Stimulated activated CD8-positive, alpha-beta memory T cell treated with anti-CD3 and anti-CD28 coated beads, Interleukin-7, amount 100 ng/mL, for 1 hour (primary cell): ENCODE data around the gene TREML2.
"Not testable (repeated sequence)": the region's sequence is repeated elsewhere in the genome, so short reads cannot be mapped to it uniquely, and the experiment has no call there.

Experiments used
- DNase-seq, 2 donors: peaks; one replicate each; pipeline ENCODE4 v3.0.0-alpha.2; 2020; ENCODE audit warnings: low read depth in 2 of 2

Gene TREML2

DNA sequence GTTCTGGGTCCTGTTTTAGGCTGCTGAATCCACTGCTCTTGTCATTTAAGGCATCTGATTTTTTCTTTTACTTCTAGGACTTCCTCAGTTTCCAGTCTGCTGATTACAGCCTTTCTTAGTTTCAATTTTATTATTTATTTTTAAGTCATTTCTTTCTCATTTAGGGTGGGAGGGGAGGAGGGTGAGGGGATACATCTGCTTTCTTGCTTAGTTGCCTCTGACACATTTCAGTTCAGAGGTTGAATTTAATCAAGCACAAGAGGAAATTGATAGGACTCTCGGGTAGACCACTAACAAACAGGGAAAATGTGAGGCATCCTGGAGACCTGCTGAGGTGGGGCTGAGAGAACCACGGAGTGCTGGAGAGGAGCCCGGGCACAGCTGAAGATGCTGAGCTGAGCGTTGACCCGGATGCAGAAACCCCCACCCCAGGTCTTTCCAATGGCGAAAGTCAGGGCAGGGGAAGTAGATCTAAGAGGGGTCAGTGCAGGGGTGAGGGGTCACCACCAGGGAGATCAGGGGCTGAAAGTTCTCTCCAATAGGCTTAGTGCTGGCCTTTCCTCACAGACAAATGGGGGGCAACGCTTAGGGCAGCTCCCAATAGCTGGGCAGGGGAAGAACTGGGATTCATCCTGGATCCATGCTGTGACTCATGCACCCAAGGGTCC is 7.6 kb upstream of the TREML2 start:
- DNase-seq: no peak

DNA sequence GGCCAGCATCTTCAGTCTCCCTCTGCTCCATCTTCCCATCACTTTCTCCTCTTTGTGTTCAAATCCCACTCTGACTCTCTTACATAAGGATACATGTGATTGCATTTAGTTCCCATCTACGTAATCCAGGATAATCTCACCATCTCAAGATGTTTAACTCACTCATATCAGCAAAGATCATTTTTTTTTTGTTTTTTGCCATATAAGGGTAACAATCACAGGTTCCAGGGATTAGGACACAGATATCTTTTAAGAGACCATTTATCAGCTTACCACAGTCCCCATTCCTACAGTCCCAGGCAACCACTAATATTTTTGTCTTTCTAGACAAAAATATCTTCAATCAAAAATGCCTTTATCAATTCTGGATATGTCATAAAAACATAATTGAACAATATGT is 3.2 kb upstream of the TREML2 start:
- DNase-seq: no peak

DNA sequence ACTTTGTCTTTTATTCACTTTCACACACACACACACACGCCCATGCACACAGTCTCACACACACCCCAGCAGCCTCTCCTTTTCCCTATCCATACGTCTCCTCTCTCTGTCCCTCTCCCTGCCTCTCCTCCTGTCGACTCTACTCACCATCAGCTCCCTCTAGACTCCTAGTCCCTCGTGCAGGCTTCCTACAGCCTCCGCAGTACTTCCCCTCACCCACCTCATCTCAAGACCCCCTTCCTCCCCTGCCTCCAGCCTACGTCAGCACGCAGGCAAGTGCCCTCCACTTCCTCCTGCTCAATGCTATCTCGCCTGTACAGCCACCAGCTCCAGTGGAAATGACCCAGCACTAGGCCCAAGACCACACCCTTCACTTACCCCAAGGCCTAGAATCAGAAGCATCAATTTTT is 820 bp upstream of the TREML2 start:
- DNase-seq: no peak

DNA sequence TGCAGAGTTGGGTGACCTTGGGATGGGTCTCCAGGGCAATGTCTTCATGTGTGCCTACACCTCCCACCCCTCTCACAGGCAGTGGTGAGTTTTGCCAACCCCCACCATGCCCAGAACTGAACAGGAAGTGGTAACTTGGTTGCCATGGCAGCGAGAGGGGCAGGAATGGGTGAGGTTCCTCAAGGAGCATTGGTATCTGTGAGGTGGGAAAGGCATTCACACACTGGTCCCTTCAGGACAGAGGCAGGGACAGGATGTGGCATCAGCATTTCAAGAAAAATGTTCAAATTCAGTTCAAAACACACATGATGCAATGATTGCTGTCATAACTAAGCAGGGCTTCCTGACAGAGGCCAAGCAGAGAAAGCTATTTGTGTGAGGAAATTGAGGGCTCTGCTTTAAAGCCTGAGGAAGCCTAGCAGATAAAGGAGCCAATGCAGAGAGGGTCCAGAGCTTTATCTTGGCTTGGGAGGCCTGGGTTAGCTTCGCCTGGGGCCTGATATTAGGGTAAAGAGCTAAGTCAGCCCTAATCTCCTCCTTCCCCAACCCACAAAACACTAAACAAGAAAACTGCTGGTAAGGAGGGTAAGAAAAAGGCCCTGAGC is 551 bp downstream of the TREML2 start:
- DNase-seq: peak in 1 of 2 donors; percentile 42

DNA sequence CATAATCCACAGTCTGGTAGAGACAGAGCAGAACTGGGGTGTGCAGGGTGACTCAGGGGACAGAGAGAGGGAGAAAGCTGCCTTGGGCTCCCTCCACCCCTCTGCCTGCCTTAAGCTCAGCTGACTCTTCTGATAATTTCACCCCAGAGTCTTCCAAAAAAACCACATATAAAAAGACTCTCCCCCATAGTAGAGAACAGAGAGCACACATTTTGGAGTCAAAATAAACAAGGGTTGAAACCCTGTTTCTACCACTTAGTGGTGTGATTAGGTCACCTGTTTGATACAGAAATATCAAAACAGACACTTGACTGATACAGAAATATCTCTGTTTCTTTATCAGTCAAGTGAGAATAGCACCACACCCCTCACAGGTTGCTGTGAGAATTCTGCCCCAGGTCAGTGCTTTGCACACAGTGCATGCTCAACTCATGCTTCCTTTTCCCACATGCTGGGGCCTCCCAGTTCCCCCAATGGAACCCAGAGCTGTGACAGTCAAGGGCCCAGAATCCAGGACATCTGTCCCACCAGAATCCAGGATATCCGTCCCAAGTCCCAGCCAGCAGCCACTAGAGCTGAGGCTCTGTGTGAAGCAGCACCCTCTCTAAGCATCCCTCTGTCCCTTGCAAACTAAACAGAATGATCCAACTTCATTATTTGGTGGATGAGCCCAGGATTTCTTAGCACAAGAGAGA is 1.2 kb downstream of the TREML2 start:
- DNase-seq: no peak

DNA sequence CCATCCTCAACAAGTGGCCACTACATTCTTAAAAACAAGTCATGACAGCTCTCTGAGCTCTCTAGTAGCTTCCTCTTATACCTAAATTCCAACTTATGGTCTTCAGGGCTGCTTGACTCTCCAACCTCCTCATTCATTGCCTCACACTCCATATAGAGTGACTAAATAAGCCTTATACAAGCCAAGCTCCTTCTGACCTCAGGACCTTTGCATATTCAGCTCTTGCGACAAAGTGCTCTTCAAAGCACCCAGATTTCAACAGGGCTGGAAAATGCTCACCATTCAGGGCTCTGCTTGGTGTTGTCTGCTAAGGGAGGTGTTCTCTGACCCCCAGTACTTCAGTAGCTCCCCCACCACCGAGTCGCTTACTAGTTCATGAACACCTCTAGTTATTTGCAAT is 3.7 kb downstream of the TREML2 start:
- no peak for DNase-seq

DNA sequence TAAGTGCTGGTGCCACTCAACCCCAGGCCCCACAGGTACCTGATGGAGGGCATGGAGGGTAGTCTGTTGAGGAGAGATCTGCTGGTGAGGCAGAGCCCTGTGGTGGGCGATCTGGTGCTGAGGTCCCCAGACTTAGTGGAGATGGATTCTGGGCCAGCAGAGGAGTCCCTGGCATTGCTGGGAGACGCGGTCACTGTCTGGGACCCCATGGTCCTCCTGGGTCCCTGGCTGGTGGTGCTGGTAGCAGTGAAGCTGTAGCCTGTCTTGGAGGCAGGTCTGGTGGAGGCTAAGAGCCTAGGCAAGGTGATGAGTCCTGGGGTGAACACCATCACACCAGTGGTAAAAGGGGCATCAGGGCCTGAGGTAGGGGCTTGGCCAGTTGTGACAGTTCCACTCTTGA is 6.6 kb downstream of the TREML2 start:
- no peak for DNase-seq

DNA sequence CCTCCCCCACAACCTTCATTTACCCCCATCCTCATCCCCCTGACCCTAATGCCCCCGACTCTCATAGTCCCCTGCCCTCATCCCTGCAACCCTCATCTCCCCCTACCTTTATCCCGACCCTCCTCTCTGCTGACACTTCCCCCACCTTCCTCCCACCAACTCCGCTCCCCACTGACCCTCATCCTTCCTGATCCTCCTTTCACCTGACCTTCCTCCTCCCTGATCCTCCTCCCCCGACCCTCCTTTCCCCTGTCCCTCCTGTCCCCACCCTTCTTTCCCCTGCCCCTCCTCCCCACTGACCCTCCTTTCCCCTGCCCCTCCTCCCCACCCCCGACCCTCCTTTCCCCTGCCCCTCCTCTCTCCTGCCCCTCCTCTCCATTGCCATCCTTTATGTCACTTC is 7.1 kb downstream of the TREML2 start:
- DNase-seq: no peak

DNA sequence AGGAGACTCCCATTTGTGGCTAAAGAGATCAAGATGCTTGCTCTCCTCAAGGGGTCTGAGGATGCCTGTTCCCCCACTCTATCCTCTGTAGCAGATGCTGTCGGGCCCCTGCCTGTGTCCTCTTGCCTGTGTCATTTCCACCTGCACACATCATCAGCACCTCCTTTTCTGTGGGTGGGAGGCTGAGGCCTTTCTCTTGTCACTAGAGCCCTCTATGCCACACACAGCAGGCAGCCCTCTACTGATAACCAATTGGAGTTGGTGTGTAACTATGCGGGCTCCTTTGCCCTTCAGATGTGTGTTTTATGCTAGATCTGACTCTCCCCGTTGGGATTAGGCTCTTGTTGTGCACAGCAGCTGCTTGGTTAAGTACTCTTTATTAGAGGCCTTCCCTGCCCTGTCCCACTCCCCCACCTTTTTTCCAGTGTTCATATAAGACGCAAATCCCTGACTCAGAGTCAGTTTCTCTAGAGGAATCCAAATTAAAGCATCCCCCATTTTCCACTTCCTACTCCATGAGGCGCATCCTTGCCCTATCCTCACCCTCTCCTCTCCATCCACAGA is 7.7 kb downstream of the TREML2 start:
- DNase-seq: no peak

DNA sequence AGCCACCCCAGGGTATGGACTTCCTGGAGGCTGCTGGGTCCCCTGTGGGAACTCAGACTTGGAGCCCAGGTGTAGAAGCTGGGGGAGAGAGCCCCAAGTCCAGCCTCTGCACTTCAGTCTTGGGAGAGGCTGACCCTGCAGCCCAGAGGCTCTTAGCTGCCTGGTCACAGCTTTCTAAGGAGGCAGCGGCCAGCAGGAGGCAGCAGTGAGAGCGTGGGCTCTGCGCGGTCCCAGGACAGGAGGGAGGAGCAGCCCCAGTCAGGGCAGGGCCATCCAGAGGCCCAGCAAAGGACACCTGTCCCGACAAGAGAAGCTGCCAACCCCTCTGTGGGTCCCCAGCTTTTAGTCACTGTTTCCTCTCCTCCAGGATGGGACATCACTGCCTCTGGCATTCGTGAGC is 9.4 kb downstream of the TREML2 start:
- DNase-seq: no peak

DNA sequence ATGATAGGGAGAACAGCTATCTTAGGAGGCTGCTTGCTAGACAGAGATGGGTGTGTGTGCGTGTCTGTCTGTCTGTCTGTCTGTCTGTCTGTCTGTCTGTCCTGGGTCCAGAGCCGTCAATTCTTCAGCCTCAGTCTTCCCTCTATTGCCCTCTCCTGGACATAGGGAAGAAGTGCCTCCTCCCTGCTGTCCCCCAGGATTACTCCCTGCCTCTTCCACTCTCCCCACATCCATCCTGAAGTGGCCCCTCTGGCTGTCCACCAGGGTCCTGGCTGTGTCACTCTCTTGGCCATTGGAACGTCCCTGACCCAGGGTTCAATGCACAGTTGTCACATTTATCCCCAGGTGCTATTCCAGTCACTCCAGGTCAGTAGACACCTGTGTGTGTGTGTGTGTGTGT is 10.2 kb downstream of the TREML2 start:
- DNase-seq: no peak

DNA sequence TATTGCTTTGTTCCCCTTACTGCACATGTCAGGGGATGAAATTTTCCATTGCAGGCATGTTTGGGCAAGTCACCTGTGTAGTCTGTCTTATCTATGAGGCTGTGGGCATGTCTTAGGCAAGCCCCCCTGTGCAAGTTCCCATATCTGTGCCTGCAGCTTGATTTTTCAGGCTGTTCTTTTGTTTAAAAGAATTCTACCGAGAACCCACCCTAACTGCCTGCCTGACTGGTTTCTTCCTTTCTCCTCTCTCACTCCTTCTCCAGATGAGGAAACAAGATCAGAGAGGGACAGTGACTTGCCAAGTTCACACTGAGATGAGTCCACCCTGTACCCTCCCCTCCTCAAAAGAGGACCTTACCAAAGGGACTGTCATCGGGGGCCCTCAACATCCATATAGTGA is 11.0 kb downstream of the TREML2 start:
- no peak for DNase-seq

DNA sequence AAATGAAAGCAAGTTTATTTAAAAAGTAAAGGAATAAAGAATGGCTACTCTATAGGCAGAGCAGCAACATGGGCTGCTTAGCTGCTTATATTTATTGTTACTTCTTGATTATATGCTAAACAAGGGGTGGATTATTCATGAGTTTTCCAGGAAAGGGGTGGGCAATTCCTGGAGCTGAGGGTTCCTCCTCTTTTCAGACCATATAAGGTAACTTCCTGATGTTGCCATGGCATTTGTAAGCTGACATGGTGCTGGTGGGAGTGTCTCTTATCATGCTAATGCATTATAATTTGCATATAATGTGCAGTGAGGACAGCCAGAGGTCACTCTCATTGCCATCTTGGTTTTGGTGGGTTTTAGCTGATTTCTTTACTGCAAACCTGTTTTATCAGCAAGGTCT is 11.9 kb downstream of the TREML2 start:
- DNase-seq: not testable (repeated sequence)

DNA sequence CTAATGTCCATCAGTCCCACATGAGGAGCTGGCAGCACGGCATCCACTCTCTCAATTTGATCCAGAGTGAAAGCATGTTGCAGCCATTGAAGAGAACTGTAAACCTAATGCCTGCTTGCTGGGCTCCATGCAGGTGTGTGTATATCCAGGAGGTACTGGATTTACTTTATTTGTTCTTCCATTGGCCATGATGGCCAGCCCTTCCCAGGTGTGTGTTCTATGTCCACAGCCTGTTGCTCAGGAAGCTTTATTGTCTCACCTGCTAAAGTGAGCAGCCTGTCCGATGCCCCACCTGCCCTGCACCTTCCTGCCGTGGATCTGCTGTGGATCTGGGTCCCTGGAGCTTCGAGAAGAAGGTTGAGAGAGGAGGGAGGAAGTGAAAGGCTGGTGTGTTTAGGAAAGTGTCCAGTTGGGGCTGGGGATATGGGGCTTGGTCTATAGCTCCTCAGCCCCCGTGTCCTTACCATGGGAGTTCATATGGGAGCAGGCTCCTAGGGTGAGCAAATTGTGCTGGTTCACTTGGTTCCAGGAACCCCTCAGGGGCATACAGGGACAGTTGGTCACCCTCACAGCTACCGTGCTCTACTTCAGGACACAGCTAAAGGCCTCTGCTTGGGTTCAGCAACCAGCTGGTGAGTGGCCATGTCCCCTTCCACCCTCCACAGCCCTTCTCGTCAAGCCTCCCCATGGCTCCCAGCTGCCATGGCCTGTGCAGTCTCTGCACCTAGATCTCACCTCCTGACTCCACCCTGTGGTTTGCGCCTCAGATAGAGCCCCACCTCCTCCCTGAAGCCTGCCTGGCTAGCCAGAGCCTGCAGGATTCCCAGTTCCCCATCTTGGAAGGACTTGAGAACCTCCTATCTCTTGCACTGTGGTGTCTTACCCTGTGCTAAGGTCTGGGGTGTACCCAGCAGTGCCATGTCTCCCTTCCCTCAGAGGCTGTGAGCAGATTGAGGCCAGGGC is 12.7 kb downstream of the TREML2 start:
- DNase-seq: no peak

DNA sequence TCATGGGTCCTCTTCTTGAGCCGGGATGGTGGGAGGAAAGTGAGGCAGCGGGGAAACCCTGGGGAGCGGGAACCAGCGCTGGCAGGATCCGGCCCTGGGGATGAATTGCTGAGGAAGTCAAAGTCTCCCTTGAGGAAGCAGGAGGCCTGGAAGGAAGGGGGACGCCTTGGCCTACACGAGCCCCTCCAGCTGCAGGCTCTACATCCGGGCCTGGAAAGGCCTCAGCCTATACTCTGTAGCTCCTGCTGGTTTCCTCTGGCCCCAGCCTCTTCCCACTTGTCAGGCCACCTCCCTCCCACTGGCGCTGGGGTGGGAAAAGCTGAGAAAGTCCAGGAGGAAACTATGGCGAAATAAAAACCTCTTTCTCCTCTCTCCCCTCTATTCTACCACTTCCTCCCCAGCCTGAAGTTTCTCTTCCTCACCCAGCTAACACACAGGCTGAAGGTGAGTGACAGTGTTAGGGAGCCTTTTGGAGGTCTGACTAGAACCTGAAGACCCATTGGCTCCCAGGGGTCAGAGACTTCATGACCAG is 14.9 kb downstream of the TREML2 start:
- no peak for DNase-seq

DNA sequence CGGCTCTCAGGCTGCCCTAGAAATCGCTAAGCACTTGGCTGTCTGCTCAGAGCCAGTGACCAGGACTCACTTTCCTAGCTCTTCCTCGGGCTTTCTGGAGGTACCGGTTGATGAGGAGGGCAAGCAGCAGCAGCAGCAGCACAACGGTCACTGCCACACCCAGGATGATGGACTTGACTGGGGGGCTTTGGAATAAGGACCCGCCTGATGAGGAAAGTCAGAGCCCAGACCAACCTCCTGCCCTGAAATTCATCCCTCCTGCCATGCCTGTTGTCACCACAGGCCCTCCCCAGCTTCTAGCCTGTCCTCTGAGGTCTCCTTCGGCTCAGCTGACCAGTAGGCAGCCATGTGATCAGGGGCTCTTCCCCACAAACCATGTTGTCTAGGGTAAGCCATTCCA is 16.2 kb downstream of the TREML2 start:
- DNase-seq: no peak

DNA sequence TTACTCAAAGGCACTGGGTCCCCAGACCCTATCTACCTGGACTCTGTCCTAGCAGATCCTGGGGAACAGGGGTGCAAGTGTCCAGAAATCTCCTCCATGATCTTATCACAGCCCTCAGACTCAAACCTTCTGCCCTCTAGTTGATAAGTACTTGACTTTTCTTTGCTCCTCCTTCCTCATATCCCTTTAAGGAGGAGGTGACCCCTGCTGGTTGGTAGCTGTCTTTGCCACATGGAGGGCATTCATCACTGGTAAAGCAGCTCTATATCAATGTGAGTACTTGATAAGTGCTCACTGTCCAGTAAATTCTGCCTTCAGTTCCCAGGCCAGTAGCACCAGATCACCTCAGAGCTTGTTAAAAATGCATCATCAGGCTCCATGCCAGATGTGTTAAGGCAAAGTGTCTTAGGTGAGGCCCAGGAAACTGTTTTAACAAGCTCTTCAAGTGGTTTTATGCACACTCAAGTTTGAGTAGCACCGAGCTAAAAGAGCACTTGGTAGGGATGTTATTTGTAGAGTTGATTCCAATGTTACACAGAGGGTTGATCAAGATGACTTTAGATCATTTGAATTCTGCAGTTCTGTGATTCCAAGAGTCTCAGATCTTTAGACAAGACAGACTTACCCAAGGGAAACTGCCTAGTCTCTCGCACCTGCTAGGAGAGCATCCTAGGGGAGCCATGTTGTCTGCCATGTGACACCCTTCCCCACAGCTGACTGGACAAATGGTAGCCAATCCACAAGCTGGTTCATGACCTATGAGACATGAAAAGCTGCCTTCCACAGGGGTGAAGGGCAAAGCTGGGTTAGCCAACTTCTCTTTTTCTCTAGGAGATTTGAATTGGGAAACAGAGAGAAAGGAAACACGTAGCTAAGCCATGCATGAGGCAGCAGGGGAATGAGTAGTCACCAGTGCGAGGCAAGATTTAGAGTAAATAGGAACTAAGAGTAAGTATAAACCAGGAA is 18.6 kb downstream of the TREML2 start:
- no peak for DNase-seq

DNA sequence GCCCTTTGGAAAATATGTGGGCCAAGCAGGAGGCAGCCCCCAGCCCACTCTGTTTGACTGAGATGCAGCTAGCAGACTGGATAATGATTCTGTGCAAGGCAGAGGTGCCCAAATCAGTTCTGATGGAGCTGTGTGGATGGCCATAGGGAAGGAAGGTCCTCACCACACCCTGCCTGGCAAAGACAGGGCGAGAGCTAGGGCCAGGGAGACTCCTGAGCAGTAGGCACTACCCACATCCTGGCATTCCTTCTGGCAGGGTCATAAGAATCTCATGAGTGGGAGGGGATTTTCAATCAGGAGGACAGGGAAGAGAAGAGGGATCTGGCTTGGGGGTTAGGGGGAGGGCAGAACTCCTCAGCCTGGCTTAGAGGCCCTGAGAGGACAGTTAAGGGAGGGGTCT is 19.4 kb downstream of the TREML2 start:
- no peak for DNase-seq

DNA sequence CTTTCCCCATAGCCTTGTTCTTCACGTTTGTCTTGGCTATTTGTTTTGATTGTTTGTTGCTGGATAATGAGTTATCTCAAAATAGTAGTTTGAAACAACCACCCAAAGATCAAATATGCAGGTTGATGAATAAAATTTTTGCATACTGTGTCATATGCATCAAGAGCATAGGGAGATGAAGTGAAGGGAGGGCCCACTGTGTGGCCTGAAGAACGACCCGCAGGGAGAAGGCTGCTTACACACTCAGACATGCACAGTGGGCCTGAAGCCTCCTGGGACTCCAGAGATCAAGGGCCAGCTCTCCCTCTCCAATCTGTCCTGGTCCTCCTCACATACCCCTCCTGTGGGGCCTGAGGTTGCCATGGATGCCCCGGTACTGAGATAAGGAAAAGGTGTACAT is 21.8 kb downstream of the TREML2 start:
- no peak for DNase-seq

DNA sequence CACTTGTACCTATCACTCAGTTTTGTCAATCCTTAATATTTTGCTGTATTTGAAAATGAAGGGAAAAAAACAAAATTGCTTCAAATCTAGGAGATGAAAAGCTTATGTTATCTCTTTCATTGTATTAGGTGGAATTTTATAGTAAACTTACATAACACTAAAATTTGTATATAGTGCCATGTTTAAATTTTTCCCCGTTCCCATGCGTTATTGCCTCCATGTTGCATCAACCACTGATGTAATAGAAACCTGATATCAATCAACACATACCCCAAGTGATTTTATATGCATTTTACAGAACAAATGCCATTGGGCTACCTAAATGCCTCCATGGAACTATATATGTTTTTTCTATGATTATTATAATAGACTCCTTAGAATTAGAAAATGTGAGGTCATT is 23.3 kb downstream of the TREML2 start:
- DNase-seq: no peak
